DOHH2 (cell line): Measurements from ENCODE around the gene NETO1.

ENCODE experiments used
- EZH2phosphoT487 ChIP-seq: fragments of 200-600 bp; sonication (generic); IDR thresholded peaks from 2 replicates; pipeline ENCODE4 v1.6.1; 2017; ENCODE audit warnings: borderline replicate concordance, mild to moderate bottlenecking, antibody characterized with exemption, low read length, moderate library complexity, mixed read lengths
- TF ChIP-seq, protein P1 (sequence below): fragments of 200-600 bp; sonication (generic); IDR thresholded peaks from one replicate; pipeline ENCODE4 v1.5.1; 2014; ENCODE audit warnings: antibody characterized with exemption, mild to moderate bottlenecking, low read depth, low read length; ENCODE audit not compliant: poor library complexity, severe bottlenecking

DNA sequence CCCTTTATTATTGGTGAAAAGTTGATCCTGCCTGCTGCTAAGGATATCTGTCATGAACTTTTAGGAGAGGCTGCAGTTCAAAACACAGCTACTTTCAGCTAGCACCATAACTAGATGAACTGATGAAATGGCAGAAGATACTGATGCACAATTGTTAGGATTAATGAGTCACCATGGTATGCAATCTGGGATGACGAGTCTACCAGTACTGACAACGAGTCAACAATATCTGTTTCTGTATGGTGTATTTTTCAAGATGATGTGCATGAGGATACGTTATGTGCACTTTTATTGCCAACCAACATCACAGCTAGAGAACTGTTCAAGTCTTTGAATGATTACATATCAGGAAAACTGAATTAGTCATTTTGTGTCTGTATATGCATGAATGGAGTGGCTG lies 68.7 kb downstream of the NETO1 start:
- TF ChIP-seq, protein P1, sequence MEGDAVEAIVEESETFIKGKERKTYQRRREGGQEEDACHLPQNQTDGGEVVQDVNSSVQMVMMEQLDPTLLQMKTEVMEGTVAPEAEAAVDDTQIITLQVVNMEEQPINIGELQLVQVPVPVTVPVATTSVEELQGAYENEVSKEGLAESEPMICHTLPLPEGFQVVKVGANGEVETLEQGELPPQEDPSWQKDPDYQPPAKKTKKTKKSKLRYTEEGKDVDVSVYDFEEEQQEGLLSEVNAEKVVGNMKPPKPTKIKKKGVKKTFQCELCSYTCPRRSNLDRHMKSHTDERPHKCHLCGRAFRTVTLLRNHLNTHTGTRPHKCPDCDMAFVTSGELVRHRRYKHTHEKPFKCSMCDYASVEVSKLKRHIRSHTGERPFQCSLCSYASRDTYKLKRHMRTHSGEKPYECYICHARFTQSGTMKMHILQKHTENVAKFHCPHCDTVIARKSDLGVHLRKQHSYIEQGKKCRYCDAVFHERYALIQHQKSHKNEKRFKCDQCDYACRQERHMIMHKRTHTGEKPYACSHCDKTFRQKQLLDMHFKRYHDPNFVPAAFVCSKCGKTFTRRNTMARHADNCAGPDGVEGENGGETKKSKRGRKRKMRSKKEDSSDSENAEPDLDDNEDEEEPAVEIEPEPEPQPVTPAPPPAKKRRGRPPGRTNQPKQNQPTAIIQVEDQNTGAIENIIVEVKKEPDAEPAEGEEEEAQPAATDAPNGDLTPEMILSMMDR, result no peak
- no peak for TF ChIP-seq EZH2phosphoT487
